Measurements from ENCODE around the gene SMCO2.

- TF ChIP-seq CTCF (IDR thresholded peaks at IDR 0.05 in 8 of 11, conservative IDR thresholded peaks at IDR 0.05 in 3 of 11) (no peak), POLR2AphosphoS5 (IDR thresholded peaks at IDR 0.05) (no peak), POLR2A (IDR thresholded peaks at IDR 0.05) (no peak)
Measured at GRCh38 chr12:27502021-27502435, 55.5 kb downstream of the SMCO2 start.
